HG03045 (cell line): ENCODE data around the gene SCNN1A.
"Not testable (repeated sequence)": the region's sequence is repeated elsewhere in the genome, so short reads cannot be mapped to it uniquely, and the experiment has no call there.

ENCODE experiments used
- ATAC-seq: cut with Tn5 transposase; IDR thresholded peaks from one replicate; pipeline ENCODE4 v1.9.1; 2021; ENCODE audit warnings: mild to moderate bottlenecking, moderate library complexity; ENCODE audit not compliant: unreplicated experiment

Gene SCNN1A

GRCh38 chr12:6351622-6352021 is 23.7 kb downstream of the SCNN1A start:
- ATAC-seq: no peak

GRCh38 chr12:6347367-6348338 is 27.7 kb downstream of the SCNN1A start:
- ATAC-seq: no peak

DNA sequence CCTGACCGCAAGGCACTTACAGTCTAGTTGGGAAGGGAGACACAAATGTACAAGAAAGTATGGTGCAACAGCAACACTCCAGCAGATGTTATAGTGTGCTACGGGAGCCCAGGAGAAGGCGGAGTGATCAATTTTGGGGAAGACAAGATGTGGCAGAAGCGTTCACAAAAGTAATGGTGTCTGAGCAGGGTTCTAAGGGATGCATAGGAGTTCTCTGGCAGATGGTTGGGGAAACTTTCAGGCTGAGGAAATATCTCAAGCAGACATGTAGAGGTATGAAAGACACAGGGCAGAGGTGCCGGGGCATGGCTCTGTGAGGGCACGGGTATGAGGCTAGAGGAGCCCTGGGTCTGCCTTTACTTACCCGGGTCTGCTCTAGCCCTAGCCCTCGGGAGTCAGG is 28.4 kb downstream of the SCNN1A start:
- ATAC-seq: no peak

DNA sequence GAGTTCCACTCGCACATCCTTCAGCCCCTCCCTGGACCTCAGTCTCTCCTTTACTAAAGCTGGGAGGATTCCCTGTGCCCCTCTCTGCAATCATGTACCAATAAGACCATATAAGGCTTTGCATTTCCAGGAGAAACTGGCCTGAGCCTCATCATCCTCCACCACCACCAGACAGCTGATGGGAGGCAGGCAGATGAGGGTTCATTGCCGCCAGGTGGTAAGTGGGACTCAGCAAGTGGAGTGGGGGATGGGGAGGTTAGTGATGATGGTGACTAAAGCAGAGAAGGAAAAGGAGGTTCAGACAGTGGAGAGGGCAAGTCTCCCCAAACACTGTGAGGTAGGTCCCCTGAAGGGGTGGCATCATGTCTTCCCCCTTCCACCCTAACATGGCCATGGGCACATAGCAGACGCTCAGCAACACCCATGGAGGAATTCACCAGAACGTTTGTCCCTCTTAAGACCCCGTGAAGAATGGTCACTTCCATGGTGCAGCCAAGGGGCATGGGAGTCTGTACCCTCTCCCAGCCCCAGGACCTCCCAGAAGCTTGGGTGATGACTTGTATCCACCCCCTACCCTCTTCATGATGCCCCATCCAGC is 29.0 kb downstream of the SCNN1A start:
- no peak for ATAC-seq

DNA sequence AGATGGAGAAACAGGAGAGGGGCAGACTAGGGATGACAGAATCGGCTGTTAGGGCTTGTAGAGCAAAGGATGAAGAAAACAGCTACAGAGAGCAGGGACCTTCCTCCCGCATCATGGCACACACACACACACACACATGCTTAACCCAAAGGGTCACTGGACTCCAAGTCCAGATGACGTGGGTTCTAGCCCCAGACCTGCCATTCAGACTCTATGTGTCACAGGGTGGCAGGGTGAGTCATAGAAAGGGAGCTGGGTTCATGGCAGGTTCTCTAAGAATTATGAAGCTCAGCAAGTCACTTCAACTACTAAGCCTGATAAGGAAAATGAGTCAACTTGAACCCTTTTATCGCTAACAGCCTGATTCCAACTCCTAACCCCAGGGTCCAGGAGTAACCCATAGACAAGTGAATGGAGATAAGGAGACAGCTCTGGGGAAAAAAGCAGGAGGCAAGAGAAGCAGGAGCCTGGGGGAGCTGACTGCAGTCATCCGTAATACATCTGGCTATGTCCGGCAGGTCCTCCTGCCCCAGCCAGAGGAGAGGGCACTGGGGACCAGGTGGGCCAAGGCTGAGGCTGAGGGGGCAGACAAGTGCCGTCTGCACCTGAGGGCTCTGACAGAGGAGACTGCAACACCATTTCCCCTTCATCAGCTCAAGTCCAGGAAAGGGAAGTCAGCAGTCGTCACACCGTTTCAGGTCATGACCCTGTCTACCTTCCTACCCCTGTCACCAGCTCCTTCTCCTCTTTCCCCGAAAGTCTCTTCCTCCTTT is 29.9 kb downstream of the SCNN1A start:
- no peak for ATAC-seq

- not testable (repeated sequence) for ATAC-seq
Measured at GRCh38 chr12:6344101-6344660, 31.2 kb downstream of the SCNN1A start.

DNA sequence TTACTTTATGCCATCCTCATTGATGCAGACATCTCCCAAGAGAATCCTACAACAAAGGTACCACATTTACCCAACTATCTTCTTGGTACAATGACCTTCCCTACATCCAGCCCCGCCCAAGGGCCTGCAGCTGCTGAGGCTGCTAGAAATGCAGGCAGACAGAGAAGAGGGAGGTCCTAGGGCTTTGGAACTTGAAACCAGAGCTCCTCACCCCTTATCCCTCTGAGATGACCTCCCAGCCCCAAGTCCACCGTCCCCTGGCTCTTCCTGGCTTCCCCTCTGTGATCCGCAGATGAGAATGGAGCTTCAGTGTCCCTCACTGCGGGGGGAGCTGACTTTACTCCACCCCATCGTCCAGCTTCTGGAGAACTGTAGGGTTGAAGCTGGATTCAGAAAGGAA is 31.8 kb downstream of the SCNN1A start:
- no peak for ATAC-seq

GRCh38 chr12:6342140-6342889 is 33.0 kb downstream of the SCNN1A start:
- ATAC-seq: no peak

DNA sequence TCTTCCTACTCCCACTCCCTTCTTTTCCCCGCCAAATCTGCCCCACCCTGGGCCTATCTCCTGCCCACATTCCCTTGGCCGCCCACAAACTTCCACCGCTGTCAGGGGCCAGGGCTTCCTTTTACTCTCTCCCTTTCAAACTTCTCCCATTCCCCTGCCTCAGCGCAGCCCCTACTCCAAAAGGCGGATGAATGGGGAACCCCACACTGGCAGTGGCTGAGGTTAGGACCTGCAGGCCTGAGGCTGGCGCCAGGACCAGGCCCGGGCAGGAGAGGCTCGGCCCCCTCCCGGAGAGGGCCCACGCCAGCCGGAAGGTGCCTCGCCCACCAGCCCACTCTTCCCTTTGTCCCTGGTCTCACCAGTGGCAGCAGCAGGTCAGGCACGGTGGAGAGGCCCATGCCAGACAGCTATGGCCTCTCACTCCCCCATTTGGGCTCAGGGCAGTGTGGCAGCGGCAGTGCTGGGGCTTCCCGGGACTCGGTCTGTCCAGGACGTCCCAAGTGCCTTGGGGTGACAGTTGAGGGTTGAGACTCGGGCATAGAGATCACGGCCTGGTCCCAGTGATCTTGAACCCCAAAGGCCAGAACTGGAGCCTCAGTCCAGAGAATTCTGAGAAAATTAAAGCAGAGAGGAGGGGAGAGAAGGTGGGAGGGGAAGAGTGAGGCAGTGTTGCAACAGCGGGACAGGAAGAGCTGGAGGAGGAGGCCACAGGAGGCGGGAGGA is 33.8 kb downstream of the SCNN1A start, which contains the start of gene TNFRSF1A:
TSS of gene TNFRSF1A (minus strand) at position 660 of the 723 bp plus-strand sequence. CDS start at position 398, 262 bp downstream.
- ATAC-seq: no peak

GRCh38 chr12:6340745-6341416 is 34.5 kb downstream of the SCNN1A start:
- ATAC-seq: no peak

GRCh38 chr12:6340032-6340638 is 35.2 kb downstream of the SCNN1A start:
- no peak for ATAC-seq

- ATAC-seq: no peak
Measured at GRCh38 chr12:6338955-6339354, 36.4 kb downstream of the SCNN1A start.

- ATAC-seq: not testable (repeated sequence)
Measured at GRCh38 chr12:6338536-6338935, 36.8 kb downstream of the SCNN1A start.

GRCh38 chr12:6337958-6338433 is 37.4 kb downstream of the SCNN1A start:
- no peak for ATAC-seq

DNA sequence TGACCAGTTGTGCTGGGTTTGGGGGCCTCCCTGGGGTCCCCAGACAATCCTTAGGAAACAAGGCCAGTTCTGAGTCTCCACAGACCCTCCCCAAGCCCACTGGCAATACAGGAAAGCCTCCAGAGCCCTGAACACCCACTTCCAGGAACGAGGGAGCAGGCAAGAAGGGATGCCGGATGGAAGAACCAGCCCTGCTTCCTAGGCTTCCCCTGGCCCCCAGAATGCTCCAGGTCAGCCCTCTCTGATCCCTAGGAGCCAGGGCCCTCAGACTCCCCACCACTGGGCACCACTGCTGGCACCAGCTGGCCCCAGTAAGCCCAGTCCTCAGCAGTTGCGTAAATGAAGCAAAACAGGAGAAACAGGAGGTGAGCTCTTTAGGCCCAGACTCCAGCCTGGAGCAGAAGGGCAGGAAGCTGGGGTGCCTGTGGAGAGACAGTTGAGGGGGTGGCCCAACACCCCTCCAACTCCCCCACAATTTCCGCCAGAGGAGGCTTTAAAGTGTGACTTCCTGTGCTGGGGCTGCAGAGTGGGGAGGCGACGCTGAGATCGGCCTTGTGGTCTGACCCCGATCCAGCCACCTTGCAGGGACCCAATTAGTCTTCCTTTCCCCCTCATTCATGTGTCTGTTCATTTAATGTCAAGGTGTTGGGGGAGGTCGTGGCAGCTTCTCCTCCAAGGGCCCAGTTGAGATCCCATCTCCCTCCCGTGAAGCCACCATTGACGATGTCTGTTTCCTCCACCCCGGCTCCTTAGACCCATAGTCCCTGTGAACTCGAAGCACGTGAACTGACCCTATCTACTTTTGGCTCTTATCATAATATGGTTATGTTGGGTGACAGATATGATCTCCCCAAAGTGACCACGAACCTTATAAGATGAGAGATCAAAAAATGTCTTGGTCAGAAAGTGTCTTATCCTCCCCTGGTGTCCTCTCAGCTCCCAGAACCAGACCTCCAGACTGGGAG is 38.2 kb downstream of the SCNN1A start:
- no peak for ATAC-seq

GRCh38 chr12:6336079-6336888 is 39.1 kb downstream of the SCNN1A start:
- no peak for ATAC-seq
